Stomach (tissue), 9 donors: Measurements from ENCODE around the gene SIRPA. TPM values are rescaled to one million over a fixed set of nuclear protein-coding genes. Genes with fewer than 3 reads are reported as not detected.

Source experiments
- DNase-seq, 2 donors: peaks; one replicate each; pipeline versions ENCODE4 v3.0.0 to v3.0.0-alpha.2; 2013 to 2019
- H3K27ac ChIP-seq, 5 donors: fragments of 200-600 bp in 4 of 5; sonication (generic) in 4 of 5; one replicate each; pipeline ENCODE4 v1.5.1; 2013 to 2019; ENCODE audit warnings: mild to moderate bottlenecking in 1 of 5, moderate library complexity in 1 of 5
- H3K27me3 ChIP-seq, 3 donors: fragments of 200-600 bp; sonication (generic); one replicate each; pipeline ENCODE4 v1.5.1; 2017 to 2019; ENCODE audit warnings: mixed run types in 1 of 3
- H3K36me3 ChIP-seq, 4 donors: fragments of 200-600 bp; sonication (generic); 1 replicate in 3 of 4; 2 replicates in 1 of 4; pipeline ENCODE4 v1.5.1; 2016 to 2019
- H3K4me1 ChIP-seq, 4 donors: fragments of 200-600 bp; sonication (generic); one replicate each; pipeline ENCODE4 v1.5.1; 2016 to 2019
- H3K4me3 ChIP-seq, 4 donors: fragments of 200-600 bp; sonication (generic) in 3 of 4; one replicate each; pipeline ENCODE4 v1.5.1; 2016 to 2019; ENCODE audit warnings: mild to moderate bottlenecking in 1 of 4
- H3K9me3 ChIP-seq, 4 donors: fragments of 200-600 bp; sonication (generic); one replicate each; pipeline ENCODE4 v1.5.1; 2016 to 2019
- EP300 ChIP-seq: sonication (generic); formaldehyde crosslinking; IDR thresholded peaks from one replicate; pipeline ENCODE4 v1.6.1; 2017; ENCODE audit warnings: antibody characterized with exemption
- POLR2A ChIP-seq, 4 donors: fragments of 450-650 bp; IDR thresholded peaks; one replicate each; pipeline ENCODE4 v1.6.1; 2016; ENCODE audit warnings: antibody characterized with exemption in 4 of 4, control low read depth in 2 of 4, mild to moderate bottlenecking in 1 of 4, moderate library complexity in 1 of 4
- POLR2AphosphoS5 ChIP-seq, 3 donors: sonication (generic); formaldehyde crosslinking; IDR thresholded peaks; one replicate each; pipeline ENCODE4 v1.6.1; 2016; ENCODE audit warnings: antibody characterized with exemption in 3 of 3
- WGBS, 5 donors: extraction: QIAGEN DNeasy Blood & Tissue Kit in 3 of 5; methylation state at CpG; one replicate each; pipeline versions ENCODE4 v1.1.5 to v1.1.7; 2013 to 2018; 5-methylcytosine and 5-hydroxymethylcytosine counted together
- intact Hi-C: fragments of 100-400 bp; cut with DNase I; formaldehyde crosslinking; loops from one replicate; pipeline ENCODE4 v1.15.1; 2023; ENCODE audit warnings: low total_unique reads
- polyA plus RNA-seq, 3 donors: library from polyadenylated mRNA; stranded (reverse); fragments of 200-250 nt; gene quantifications; one replicate each; pipeline ENCODE4 v1.2.3, GENCODE V29; 2013
- total RNA-seq, 5 donors: library from RNA; depleted of rRNA; stranded (reverse); fragments of >200 nt; gene quantifications; one replicate each; pipeline versions ENCODE4 v1.1.0 to v1.2.3, GENCODE V29; 2014 to 2016
- TF ChIP-seq, protein P1 (sequence below), 7 experiments: fragments of 450-650 bp in 4 of 7; fragments of 200-600 bp in 3 of 7; sonication (generic) in 3 of 7; IDR thresholded peaks; one replicate each; pipeline ENCODE4 v1.5.1; 2016 to 2019; ENCODE audit warnings: antibody characterized with exemption in 7 of 7, control low read depth in 2 of 7, mild to moderate bottlenecking in 1 of 7
- donor health status: healthy with polysubstance abuse.
- donor health status: Bipolar disorder and iron deficiency.
- donor health status: healthy.

SIRPA gene
- total and polyA plus RNA-seq, 8 donors, result 0.29 to 35.5 (median 7.8) TPM

DNA sequence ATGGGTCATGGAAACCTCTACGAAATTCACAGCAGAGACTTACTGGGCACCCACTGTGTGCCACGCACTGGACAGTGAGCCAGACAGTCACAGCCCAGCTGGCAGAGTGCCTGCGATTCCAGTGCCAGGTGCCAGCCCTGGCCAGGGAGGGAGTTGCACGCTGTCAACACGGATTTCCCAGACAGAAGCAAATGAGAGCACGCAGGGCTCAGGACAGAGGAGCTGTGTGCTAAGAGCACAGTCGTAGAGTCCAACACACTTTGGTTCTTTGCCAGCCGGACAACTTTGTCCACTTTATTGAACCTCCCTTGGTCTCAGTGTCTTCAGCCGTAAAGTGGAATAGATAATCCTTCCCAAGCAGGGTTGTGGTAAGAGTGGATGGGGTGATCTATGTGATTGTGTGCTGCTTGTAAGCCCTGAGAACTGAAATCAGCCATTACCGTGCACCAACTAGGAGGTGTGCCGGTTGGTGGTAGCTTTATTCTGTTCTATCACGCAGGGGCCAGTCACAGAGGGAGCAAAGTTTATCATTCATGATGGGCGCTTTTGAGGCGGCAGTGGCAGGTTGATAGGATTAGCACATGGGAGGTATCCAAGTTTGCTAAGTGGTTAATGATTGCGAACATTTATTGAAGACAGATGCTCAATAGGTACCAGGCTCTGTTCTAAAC lies 40.6 kb downstream of the SIRPA start:
- peaks cover 0 to 53% (median 39%) of the 10 kb centered on the region in 4 donors for H3K36me3 ChIP-seq
- 51 to 66% (median 56%) methylated on average over 15 of the region's 15 CpGs for WGBS, 5 donors
- H3K4me3 ChIP-seq, result no peak overlapping the region
- H3K9me3 ChIP-seq, result no peaks in the 10 kb centered on the region
- DNase-seq, result peak in 1 of 2 donors; percentile 49
- TF ChIP-seq, protein P1, sequence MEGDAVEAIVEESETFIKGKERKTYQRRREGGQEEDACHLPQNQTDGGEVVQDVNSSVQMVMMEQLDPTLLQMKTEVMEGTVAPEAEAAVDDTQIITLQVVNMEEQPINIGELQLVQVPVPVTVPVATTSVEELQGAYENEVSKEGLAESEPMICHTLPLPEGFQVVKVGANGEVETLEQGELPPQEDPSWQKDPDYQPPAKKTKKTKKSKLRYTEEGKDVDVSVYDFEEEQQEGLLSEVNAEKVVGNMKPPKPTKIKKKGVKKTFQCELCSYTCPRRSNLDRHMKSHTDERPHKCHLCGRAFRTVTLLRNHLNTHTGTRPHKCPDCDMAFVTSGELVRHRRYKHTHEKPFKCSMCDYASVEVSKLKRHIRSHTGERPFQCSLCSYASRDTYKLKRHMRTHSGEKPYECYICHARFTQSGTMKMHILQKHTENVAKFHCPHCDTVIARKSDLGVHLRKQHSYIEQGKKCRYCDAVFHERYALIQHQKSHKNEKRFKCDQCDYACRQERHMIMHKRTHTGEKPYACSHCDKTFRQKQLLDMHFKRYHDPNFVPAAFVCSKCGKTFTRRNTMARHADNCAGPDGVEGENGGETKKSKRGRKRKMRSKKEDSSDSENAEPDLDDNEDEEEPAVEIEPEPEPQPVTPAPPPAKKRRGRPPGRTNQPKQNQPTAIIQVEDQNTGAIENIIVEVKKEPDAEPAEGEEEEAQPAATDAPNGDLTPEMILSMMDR (IDR thresholded peaks at IDR 0.05), result no peak
- TF ChIP-seq POLR2A (IDR thresholded peaks at IDR 0.05), result no peak
- TF ChIP-seq EP300, result no peak
- no peak for TF ChIP-seq POLR2AphosphoS5 (IDR thresholded peaks at IDR 0.05)
- intact Hi-C loops, result no loop called here
- peak overlapping the region in 4 of 5 donors; percentile 20 to 44 (median 38) for H3K27ac ChIP-seq
- H3K27me3 ChIP-seq, result no peaks in the 10 kb centered on the region
- peaks cover 0 to 29% (median 3%) of the 10 kb centered on the region in 4 donors for H3K4me1 ChIP-seq

DNA sequence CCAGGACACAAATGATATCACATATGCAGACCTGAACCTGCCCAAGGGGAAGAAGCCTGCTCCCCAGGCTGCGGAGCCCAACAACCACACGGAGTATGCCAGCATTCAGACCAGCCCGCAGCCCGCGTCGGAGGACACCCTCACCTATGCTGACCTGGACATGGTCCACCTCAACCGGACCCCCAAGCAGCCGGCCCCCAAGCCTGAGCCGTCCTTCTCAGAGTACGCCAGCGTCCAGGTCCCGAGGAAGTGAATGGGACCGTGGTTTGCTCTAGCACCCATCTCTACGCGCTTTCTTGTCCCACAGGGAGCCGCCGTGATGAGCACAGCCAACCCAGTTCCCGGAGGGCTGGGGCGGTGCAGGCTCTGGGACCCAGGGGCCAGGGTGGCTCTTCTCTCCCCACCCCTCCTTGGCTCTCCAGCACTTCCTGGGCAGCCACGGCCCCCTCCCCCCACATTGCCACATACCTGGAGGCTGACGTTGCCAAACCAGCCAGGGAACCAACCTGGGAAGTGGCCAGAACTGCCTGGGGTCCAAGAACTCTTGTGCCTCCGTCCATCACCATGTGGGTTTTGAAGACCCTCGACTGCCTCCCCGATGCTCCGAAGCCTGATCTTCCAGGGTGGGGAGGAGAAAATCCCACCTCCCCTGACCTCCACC lies 42.2 kb downstream of the SIRPA start:
- intact Hi-C loops, result no loop called here
- Histone ChIP-seq H3K27me3 (peaks cover 0 to under 1% (median 0%) of the 10 kb centered on the region in 3 donors), H3K9me3 (no peaks in the 10 kb centered on the region), H3K27ac (no peak overlapping the region), H3K36me3 (peaks cover 0 to 45% (median 39%) of the 10 kb centered on the region in 4 donors), H3K4me1 (peaks cover 0 to 29% (median 7%) of the 10 kb centered on the region in 4 donors), H3K4me3 (no peak overlapping the region)
- no peak for DNase-seq
- no peak for TF ChIP-seq POLR2A (IDR thresholded peaks at IDR 0.05)
- TF ChIP-seq, protein P1 (IDR thresholded peaks at IDR 0.05), result no peak
- TF ChIP-seq POLR2AphosphoS5 (IDR thresholded peaks at IDR 0.05), result no peak
- no peak for TF ChIP-seq EP300
- WGBS, 5 donors, result 91 to 96% (median 93%) methylated on average over 21 to 25 of the region's 25 CpGs

DNA sequence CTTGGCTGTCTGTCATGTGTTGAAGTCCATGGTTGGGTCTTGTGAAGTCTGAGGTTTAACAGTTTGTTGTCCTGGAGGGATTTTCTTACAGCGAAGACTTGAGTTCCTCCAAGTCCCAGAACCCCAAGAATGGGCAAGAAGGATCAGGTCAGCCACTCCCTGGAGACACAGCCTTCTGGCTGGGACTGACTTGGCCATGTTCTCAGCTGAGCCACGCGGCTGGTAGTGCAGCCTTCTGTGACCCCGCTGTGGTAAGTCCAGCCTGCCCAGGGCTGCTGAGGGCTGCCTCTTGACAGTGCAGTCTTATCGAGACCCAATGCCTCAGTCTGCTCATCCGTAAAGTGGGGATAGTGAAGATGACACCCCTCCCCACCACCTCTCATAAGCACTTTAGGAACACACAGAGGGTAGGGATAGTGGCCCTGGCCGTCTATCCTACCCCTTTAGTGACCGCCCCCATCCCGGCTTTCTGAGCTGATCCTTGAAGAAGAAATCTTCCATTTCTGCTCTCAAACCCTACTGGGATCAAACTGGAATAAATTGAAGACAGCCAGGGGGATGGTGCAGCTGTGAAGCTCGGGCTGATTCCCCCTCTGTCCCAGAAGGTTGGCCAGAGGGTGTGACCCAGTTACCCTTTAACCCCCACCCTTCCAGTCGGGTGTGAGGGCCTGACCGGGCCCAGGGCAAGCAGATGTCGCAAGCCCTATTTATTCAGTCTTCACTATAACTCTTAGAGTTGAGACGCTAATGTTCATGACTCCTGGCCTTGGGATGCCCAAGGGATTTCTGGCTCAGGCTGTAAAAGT lies 43.5 kb downstream of the SIRPA start:
- Histone ChIP-seq H3K27ac (no peak overlapping the region), H3K4me1 (peaks cover 0 to 25% (median 7%) of the 10 kb centered on the region in 4 donors), H3K4me3 (no peak overlapping the region), H3K27me3 (peaks cover 0 to 11% (median 0%) of the 10 kb centered on the region in 3 donors), H3K9me3 (no peaks in the 10 kb centered on the region), H3K36me3 (peaks cover 0 to 45% (median 39%) of the 10 kb centered on the region in 4 donors)
- WGBS, 5 donors, result 84 to 90% (median 87%) methylated on average over 13 to 14 of the region's 14 CpGs
- TF ChIP-seq POLR2A (IDR thresholded peaks at IDR 0.05) (no peak), POLR2AphosphoS5 (IDR thresholded peaks at IDR 0.05) (no peak), EP300 (no peak)
- TF ChIP-seq, protein P1 (IDR thresholded peaks at IDR 0.05), result no peak
- intact Hi-C loops, result no loop called here
- DNase-seq, result no peak

DNA sequence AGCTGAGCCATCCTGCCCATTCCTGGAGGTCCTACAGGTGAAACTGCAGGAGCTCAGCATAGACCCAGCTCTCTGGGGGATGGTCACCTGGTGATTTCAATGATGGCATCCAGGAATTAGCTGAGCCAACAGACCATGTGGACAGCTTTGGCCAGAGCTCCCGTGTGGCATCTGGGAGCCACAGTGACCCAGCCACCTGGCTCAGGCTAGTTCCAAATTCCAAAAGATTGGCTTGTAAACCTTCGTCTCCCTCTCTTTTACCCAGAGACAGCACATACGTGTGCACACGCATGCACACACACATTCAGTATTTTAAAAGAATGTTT lies 44.0 kb downstream of the SIRPA start:
- Histone ChIP-seq H3K4me3 (no peak overlapping the region), H3K36me3 (peaks cover 0 to 45% (median 39%) of the 10 kb centered on the region in 4 donors), H3K9me3 (no peaks in the 10 kb centered on the region), H3K4me1 (peaks cover 0 to 21% (median 10%) of the 10 kb centered on the region in 4 donors), H3K27me3 (peaks cover 0 to 17% (median 0%) of the 10 kb centered on the region in 3 donors), H3K27ac (no peak overlapping the region)
- TF ChIP-seq, protein P1 (IDR thresholded peaks at IDR 0.05), result no peak
- TF ChIP-seq POLR2A (IDR thresholded peaks at IDR 0.05) (no peak), POLR2AphosphoS5 (IDR thresholded peaks at IDR 0.05) (no peak), EP300 (no peak)
- no peak for DNase-seq
- 83 to 90% (median 86%) methylated on average over 4 of the region's 4 CpGs for WGBS, 5 donors
- intact Hi-C loops, result no loop called here
